Left ventricle myocardium inferior (tissue), 1 donor: ENCODE measurements around the gene EPX. TPM values are rescaled to one million over a fixed set of nuclear protein-coding genes. Genes with fewer than 3 reads are reported as not detected.

Experiments
- DNase-seq: peaks from one replicate; pipeline ENCODE4 v3.0.0-alpha.2; 2020
- H3K27ac ChIP-seq: fragments of 200-600 bp; replicated peaks from 2 replicates; pipeline ENCODE4 v1.8.0; 2021
- H3K27me3 ChIP-seq: fragments of 200-600 bp; 2 replicates; pipeline ENCODE4 v1.8.0; 2021; ENCODE audit warnings: low read depth
- H3K36me3 ChIP-seq: fragments of 200-600 bp; 2 replicates; pipeline ENCODE4 v1.8.0; 2021
- H3K4me1 ChIP-seq: fragments of 200-600 bp; 2 replicates; pipeline ENCODE4 v1.8.0; 2021
- H3K4me3 ChIP-seq: fragments of 200-600 bp; 2 replicates; pipeline ENCODE4 v1.8.0; 2021; ENCODE audit warnings: mild to moderate bottlenecking, moderate library complexity
- H3K9me3 ChIP-seq: fragments of 200-600 bp; replicated peaks from 2 replicates; pipeline ENCODE4 v1.8.0; 2021
- CTCF ChIP-seq: fragments of 200-600 bp; IDR thresholded peaks from 2 replicates; pipeline ENCODE4 v1.8.0; 2021; ENCODE audit warnings: antibody characterized with exemption, mild to moderate bottlenecking, borderline replicate concordance
- intact Hi-C: fragments of 100-400 bp; cut with micrococcal nuclease; formaldehyde crosslinking; loops from one replicate; pipeline ENCODE4 v1.11.0; 2022
- total RNA-seq: library from RNA; stranded (reverse); fragmentation: NEBNext Ultra II Directional; extraction: Animal tissue kit (Norgen Biotek cat#: 25700); gene quantifications from one replicate; pipeline ENCODE4 v1.2.1, GENCODE V29; 2021
- donor health status: DM: no; HTN: yes; CAD: no; lungs with severe emphysema.

The EPX gene
- total RNA-seq, 1 donor from 2014 or later: not detected

- intact Hi-C loops: no loop called here
- Histone ChIP-seq H3K27me3 (peaks cover 99% of the 10 kb centered on the region), H3K4me3 (no peak overlapping the region), H3K36me3 (no peaks in the 10 kb centered on the region), H3K27ac (no peak overlapping the region), H3K4me1 (peaks cover 10% of the 10 kb centered on the region), H3K9me3 (no peaks in the 10 kb centered on the region)
- TF ChIP-seq CTCF: no peak
- no peak for DNase-seq
Observed at GRCh38 chr17:58253082-58253481, 60.6 kb downstream of the EPX start.

Other genes with a start within 250 kb of the EPX start
- gene CUEDC1, start 237.3 kb upstream of the EPX start, total RNA-seq: 43.2 TPM
- gene VEZF1, start 204.5 kb upstream of the EPX start, total RNA-seq: 77.2 TPM
- gene SRSF1, start 185.5 kb upstream of the EPX start, total RNA-seq: 92.4 TPM
- 93.5 TPM for gene DYNLL2, start 109.3 kb upstream of the EPX start, total RNA-seq
- gene OR4D1, start 44.3 kb upstream of the EPX start, total RNA-seq: not detected
- gene OR4D2, start 25.7 kb upstream of the EPX start, total RNA-seq: not detected
- 10.8 TPM for gene MKS1, start 26.5 kb downstream of the EPX start, total RNA-seq
- gene LPO, start 45.9 kb downstream of the EPX start, total RNA-seq: not detected
- 0.05 TPM for gene MPO, start 88.2 kb downstream of the EPX start, total RNA-seq
- gene TSPOAP1, start 136.1 kb downstream of the EPX start, total RNA-seq: 12.8 TPM
- 55.2 TPM for gene SUPT4H1, start 159.5 kb downstream of the EPX start, total RNA-seq
- 4.7 TPM for gene RNF43, start 224.8 kb downstream of the EPX start, total RNA-seq